T-helper 2 cell treated with Interferon-gamma antibody and Interleukin-4, amounts not matched to agents 100 ng/mL and 5 ng/mL, for 36 hours (primary cell): ENCODE data around the gene ADAR. TPM values are rescaled to one million over a fixed set of nuclear protein-coding genes. Genes with fewer than 3 reads are reported as not detected.

Experiments
- intact Hi-C: fragments of 100-400 bp; cut with micrococcal nuclease; formaldehyde crosslinking; loops from one replicate; pipeline ENCODE4 v1.15.1; 2023
- total RNA-seq: library from RNA; stranded (reverse); gene quantifications from 2 replicates; pipeline ENCODE4 v1.2.3, GENCODE V29; 2022

ADAR gene
- total RNA-seq, 1 donor from 2014 or later = 282 TPM

- intact Hi-C loops = loop anchor here (1.0 to 5.0 kb wide), 10 partner anchors 9 to 502 kb away; partner anchors contain the start of genes ATP8B2, IL6R, PBXIP1 and PMVK
Observed at GRCh38 chr1:154559466-154560044, 48.4 kb downstream of the ADAR start.

GRCh38 chr1:154558720-154559465 is 49.1 kb downstream of the ADAR start:
- intact Hi-C loops = loop anchor here (1.0 to 5.0 kb wide), 13 partner anchors 9 to 526 kb away; partner anchors contain the start of genes ADAR, ATP8B2, CKS1B and IL6R

GRCh38 chr1:154557939-154558719 is 49.9 kb downstream of the ADAR start, which contains the start of gene UBE2Q1:
TSS of gene UBE2Q1 (minus strand) at chr1:154558662. CDS start at chr1:154558553, 109 bp downstream.
- intact Hi-C loops = loop anchor here (1.0 to 5.0 kb wide), 9 partner anchors 50 to 527 kb away; partner anchors contain the start of genes ADAR, ATP8B2, CKS1B and IL6R

- intact Hi-C loops = loop anchor here (5.0 kb wide), 4 partner anchors 150 to 400 kb away; partner anchors contain the start of genes ATP8B2, IL6R and PBXIP1
Observed at GRCh38 chr1:154557248-154557938, 50.6 kb downstream of the ADAR start.

GRCh38 chr1:154556422-154556821 is 51.6 kb downstream of the ADAR start:
- intact Hi-C loops = loop anchor here (5.0 kb wide), 4 partner anchors 149 to 401 kb away; partner anchors contain the start of genes ATP8B2, IL6R and PBXIP1

GRCh38 chr1:154553056-154554030 is 54.6 kb downstream of the ADAR start:
- intact Hi-C loops = no loop called here

GRCh38 chr1:154552036-154552435 is 56.0 kb downstream of the ADAR start:
- intact Hi-C loops = no loop called here

- intact Hi-C loops = no loop called here
Observed at GRCh38 chr1:154551474-154551873, 56.5 kb downstream of the ADAR start.

- intact Hi-C loops = no loop called here
Observed at GRCh38 chr1:154550657-154551056, 57.3 kb downstream of the ADAR start.

GRCh38 chr1:154550070-154550469 is 57.9 kb downstream of the ADAR start:
- intact Hi-C loops = no loop called here

GRCh38 chr1:154549202-154549770 is 58.7 kb downstream of the ADAR start:
- intact Hi-C loops = no loop called here

- intact Hi-C loops = no loop called here
Observed at GRCh38 chr1:154548028-154548427, 60.0 kb downstream of the ADAR start.

GRCh38 chr1:154547105-154547732 is 60.8 kb downstream of the ADAR start:
- intact Hi-C loops = no loop called here

GRCh38 chr1:154546264-154547063 is 61.5 kb downstream of the ADAR start:
- intact Hi-C loops = loop anchor here (1.0 kb wide), 1 partner anchor 66 kb away; no protein-coding TSS in a partner anchor

GRCh38 chr1:154541231-154541630 is 66.8 kb downstream of the ADAR start:
- intact Hi-C loops = no loop called here

GRCh38 chr1:154539486-154540483 is 68.2 kb downstream of the ADAR start:
- intact Hi-C loops = no loop called here

GRCh38 chr1:154536570-154536969 is 71.4 kb downstream of the ADAR start:
- intact Hi-C loops = no loop called here
